Effector CD8-positive, alpha-beta T cell (primary cell): ENCODE data around the gene PIP5K1A.
"Not testable (repeated sequence)": the region's sequence is repeated elsewhere in the genome, so short reads cannot be mapped to it uniquely, and the experiment has no call there.

ENCODE experiments used
- DNase-seq: peaks from one replicate; lab custom pipeline; 2025; lab: John Stamatoyannopoulos, UW

The PIP5K1A gene

DNA sequence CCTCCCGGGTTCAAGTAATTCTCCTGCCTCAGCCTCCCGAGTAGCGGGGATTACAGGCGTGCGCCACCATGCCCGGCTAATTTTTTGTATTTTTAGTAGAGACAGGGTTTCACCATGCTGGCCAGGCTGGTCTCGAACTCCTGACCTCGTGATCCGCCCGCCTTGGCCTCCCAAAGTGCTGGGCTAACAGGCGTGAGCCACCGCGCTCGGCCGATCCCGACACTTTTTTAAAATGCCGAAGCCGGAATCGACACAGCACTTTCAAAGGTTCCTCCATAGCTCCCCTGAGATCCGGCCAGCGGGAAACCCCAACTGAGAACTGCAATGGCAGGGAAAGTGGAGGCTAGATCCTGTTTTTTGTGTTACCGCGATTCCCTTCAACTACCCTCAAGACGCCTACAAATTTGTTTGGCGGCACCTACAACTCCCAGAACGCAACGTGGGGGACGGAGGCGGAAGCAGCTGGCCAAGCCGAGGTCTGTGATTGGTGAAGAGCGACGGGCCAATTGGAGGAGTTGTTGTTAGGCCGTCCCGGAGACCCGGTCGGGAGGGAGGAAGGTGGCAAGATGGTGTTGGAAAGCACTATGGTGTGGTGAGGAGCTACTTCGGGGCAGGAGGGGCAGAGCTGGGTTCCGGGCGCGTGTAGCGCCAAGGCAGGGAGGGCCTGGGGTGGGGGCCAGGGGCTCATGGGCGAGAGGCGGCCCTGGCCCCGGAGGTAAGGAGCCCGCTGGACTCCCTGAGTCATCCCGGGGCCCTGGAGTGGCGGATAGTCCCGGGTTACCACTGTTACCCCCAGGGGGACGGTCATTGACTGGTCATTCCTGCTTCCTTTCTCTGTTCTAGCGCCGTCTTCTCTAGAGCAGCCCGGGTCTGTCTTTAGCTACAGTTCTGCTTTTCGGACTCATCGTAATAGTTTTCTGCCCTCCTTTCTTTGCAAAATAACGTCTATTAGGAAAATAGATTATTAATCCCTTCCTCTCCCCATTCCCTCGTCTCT is 56.2 kb downstream of the PIP5K1A start, which contains the start of gene PSMD4:
Gene PSMD4 (plus strand): TSS at position 518 of the 997 bp plus-strand sequence. CDS start 49 bp downstream, at position 567.
- DNase-seq, result peak; percentile 85

DNA sequence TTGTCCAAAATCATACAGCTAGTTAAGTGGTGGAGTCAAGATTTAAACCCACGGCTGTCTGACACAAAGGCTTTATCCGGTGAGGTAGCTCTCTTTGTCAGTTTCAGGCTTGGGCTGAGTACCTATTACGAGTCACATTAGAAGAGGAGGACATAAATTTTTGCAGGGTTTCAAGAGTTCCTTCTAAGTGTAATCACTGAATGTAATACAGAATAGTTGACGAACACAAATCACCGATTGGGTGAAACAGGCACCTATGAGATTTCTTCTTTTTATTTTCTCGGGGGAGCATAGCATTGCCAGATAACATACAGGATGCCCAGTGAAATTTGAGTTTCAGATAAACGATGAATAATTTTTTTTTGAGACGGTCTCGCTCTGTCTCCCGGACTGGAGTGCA is 57.0 kb downstream of the PIP5K1A start:
- DNase-seq, result no peak

DNA sequence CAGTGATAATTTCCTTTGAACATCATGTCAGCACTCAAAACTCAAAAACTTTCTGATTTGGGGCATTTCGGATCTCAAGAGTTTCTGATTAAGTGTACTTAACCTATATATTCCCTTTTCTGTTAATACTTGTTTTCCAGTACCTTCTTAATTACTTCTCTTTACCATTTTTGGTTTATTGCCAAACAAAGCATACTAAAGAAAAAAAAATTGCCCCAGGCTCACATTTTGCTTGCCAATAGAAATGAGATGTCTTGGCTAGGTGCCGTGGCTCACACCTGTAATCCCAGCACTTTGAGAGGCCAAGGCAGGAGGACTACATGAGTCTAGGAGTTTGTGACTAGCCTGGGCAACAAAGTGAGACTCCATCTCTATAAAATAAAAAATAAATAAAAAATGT is 61.0 kb downstream of the PIP5K1A start:
- no peak for DNase-seq

GRCh38 chr1:151265446-151266236 is 67.3 kb downstream of the PIP5K1A start:
- no peak for DNase-seq

GRCh38 chr1:151266315-151266714 is 68.0 kb downstream of the PIP5K1A start:
- DNase-seq, result no peak

DNA sequence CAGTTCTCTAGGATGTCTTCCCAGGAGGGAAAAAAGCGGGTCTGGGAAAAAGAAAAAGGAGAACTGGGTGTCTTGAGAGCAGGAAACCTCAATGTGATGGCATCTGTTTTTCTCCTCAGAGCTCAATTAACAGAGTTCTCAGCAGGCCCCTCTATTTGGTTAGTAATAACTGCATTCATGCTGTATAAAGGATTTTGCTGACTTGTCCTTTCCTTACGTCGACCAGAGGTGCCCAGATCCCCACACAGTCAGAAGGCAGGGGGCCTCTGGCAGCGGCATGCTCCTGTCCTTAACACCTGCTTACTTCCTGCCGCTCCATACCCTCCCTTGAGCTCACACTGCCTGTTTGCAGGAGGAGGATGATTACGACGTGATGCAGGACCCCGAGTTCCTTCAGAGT is 68.5 kb downstream of the PIP5K1A start:
- no peak for DNase-seq

- DNase-seq, result no peak
Observed at GRCh38 chr1:151267760-151268159, 69.4 kb downstream of the PIP5K1A start.

- no peak for DNase-seq
Observed at GRCh38 chr1:151273924-151274466, 75.6 kb downstream of the PIP5K1A start.

DNA sequence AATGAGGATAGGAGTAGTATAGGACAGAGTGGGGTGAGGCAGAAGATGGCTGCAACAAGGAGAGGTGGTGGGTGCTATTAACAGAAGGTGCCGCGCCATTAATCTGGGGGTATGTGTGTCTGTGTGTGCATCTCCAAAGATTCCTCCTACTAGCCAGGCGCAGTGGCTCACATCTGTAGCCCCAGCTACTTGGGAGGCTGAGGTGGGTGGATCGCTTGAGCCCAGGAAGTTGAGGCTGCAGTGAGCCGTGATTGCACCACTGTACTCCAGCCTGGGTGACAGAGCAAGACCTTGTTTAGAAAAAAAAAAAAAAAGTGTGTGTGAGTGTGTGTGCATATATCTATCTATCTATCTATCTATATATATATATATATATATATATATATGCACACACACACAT is 77.0 kb downstream of the PIP5K1A start:
- not testable (repeated sequence) for DNase-seq

DNA sequence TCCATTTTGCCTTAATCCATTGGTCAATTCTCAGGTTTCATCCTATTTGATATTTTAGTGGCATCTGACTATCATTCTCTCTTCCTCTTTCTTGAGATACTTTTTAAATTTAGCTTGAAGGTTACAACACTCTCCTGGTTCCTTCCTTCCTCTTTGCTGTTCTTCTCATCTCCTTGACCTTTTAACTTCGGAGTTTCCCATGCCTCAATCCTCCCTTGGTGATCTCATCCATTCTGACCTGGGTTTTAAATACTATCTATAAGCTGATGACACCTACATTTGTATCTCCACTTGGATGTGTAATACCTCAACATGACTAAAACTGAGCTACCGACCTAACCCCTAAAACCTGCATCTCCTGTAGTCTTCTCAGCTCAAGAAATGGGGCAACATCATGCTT is 78.9 kb downstream of the PIP5K1A start:
- no peak for DNase-seq

DNA sequence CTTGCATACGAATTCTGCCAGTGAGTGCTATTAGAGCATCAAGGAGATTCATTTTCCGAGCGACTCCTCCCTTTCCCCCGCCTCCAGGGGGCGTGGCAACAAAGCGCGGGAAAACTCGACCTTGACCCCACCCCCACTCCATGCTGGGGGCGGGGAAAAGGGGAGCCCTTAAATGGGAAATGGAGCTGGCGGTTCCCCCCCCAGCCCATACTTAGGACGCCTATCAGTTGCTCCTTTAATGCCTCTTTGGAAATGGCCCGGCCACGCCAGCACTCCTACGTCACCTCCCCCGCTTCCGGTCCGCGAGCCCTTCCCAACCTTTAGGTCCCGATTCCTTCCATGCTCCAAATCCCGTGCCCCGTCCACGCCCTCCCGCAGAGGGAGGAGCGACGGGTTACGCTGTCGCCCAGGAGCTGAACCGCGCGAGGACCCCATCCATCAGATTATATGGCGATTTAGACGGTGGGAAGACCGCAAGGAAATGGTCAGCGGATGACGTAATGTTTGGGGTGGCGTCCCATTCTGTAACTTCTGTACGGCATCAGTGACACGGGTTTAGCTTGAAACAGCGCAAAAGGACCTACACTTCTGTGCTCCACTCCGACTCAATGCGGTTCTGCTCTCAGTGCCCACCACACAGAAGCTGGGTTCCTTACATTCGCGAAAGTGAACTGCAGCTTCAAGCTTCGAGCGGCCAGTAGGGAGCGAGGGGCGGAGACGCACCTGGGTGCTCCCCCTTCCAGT is 83.0 kb downstream of the PIP5K1A start:
- DNase-seq, result peak; percentile 96

DNA sequence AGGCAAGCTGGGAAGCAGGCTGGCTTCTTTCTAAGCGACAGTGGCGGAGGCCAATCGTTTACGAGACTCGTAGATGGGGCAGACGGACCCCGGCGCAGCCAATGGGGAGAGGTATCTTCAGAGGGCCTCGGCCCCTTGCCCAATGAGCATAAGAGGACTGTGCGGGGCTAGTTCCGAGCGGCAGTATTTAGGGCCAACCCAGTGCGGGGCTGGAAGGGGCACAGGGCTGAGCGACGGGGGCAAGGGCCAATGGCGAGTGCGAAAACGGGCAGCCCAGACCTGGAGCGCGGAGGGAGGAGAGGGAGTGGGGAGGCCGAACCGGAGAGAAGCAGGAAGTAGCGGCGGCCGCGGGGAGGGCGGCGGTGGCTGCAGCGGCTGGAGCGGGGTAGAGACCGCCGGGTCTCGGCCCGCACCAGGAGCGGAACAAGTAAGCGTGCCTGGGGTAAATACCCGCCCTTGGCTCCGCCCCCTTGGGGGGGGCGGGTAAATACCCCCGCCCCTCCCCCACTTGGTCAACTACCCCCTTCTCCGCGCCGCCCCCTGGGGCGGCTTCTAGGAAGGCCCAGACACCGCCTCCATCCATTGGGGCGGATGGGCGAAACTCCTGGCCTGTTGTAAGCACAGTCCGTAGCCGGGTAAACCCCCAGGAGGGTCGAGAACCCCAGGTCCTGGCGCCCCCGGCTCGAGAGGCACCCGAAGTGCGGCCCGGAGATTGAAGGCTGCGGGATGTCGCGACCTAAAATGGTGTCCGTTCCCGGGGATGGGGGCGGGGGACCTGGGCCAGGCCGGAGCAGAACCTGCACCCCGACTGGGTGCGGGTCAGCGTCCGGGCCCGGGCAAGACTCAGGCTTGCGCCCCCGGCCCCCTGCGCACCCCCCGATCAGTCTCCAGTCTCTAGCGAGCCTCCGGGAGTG is 83.9 kb downstream of the PIP5K1A start, which contains the start of gene ZNF687:
Gene ZNF687 (plus strand): TSS at position 331 of the 914 bp plus-strand sequence. CDS start 3,993 bp downstream, outside the sequence.
- peak; percentile 97 for DNase-seq

GRCh38 chr1:151282883-151283725 is 84.8 kb downstream of the PIP5K1A start:
- no peak for DNase-seq

DNA sequence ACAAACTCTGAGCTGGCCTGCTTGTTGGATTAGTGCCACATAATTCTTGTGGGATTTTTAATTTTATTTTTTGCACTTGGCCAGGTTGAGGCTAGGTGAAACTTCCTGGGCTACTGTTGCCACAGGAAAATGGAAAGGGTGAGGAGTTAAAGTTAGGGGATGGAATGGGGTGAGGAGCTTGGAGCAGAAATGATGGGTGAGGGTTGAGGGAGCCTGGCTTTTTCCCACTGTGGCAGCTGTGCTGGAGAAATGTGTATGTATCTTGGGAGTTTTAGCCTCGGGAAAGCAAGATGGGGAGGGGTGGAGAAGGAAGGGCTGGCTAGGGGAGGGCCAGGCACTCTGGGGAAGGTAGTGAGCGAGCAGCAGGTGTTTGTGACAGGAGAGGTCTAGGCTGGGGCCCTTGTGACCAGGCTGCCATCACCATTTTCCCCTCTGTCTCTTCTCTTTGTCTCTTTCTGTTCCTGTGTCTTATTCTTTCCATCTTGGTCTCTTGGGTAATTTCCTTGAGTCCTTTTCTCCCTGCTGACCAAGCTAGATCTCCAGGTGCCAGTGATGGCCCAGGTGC is 85.7 kb downstream of the PIP5K1A start:
- DNase-seq, result no peak

DNA sequence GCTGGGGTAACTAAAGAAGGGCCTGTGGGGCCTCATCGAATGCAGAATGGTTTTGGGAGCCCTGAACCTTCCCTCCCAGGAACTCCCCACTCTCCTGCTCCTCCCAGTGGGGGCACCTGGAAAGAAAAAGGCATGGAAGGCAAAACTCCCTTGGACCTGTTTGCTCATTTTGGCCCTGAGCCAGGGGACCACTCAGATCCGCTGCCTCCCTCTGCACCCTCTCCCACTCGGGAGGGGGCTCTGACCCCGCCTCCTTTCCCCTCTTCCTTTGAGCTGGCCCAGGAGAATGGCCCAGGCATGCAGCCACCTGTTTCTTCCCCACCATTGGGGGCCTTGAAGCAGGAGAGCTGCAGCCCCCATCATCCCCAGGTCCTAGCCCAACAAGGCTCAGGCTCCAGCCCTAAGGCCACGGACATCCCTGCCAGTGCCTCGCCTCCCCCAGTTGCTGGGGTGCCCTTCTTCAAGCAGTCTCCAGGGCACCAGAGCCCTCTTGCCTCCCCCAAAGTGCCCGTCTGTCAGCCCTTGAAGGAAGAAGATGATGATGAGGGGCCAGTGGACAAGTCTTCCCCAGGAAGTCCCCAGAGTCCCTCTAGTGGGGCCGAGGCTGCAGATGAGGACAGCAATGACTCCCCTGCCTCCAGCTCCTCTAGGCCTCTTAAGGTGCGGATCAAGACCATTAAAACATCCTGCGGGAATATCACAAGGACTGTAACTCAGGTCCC is 88.4 kb downstream of the PIP5K1A start:
- DNase-seq, result no peak

- DNase-seq, result no peak
Observed at GRCh38 chr1:151287341-151287699, 89.0 kb downstream of the PIP5K1A start.

GRCh38 chr1:151287767-151288500 is 89.6 kb downstream of the PIP5K1A start:
- no peak for DNase-seq

DNA sequence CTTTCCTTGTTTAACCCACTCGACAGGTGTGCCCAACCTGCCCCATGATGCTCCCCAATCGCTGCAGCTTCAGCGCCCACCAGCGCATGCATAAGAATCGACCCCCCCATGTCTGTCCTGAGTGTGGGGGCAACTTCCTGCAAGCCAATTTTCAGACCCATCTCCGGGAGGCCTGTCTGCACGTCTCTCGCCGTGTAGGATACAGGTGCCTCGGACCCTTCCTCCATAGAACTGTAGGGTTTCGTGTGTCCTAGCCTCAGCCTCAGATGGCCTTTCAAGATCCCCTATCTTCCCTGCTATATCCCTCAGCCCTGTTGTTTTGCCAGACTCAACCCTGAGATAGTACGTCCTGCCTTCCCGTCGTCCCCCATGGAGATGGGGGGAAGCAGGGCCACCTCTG is 90.2 kb downstream of the PIP5K1A start:
- no peak for DNase-seq
